Neural cell (in vitro differentiated cells): ENCODE results near the gene FRS3. TPM values are rescaled to one million over a fixed set of nuclear protein-coding genes. Genes with fewer than 3 reads are reported as not detected.

Experiments
- H2AFZ ChIP-seq: fragments of 200-600, 300-800 bp; sonication (generic), shearing (Covaris generic); 2 replicates; pipeline ENCODE4 v1.6.0; 2014; ENCODE audit warnings: low read depth, mild to moderate bottlenecking, antibody characterized with exemption, low read length, moderate library complexity
- H3F3A ChIP-seq: fragments of 200-600 bp; shearing (Covaris generic); 2 replicates; pipeline ENCODE4 v1.6.1; 2016; ENCODE audit warnings: mild to moderate bottlenecking, moderate library complexity, mixed read lengths, antibody characterized with exemption, low read length; ENCODE audit not compliant: insufficient read depth, poor library complexity, severe bottlenecking
- H3K27ac ChIP-seq: fragments of 200-600, 300-800 bp; sonication (generic), shearing (Covaris generic); 2 replicates; pipeline ENCODE4 v1.5.1; 2014; ENCODE audit warnings: mild to moderate bottlenecking, low read length, moderate library complexity
- H3K27me3 ChIP-seq: fragments of 300-800, 200-600 bp; sonication (generic), shearing (Covaris generic); 2 replicates; pipeline ENCODE4 v1.6.0; 2014; ENCODE audit warnings: mild to moderate bottlenecking, low read depth, low read length, moderate library complexity; ENCODE audit not compliant: insufficient read depth
- H3K36me3 ChIP-seq: fragments of 300-800, 200-600 bp; sonication (generic), shearing (Covaris generic); 2 replicates; pipeline ENCODE4 v1.5.1; 2014; ENCODE audit warnings: mild to moderate bottlenecking, antibody characterized with exemption, low read length, moderate library complexity; ENCODE audit not compliant: insufficient read depth
- H3K4me2 ChIP-seq: fragments of 300-800, 200-600 bp; sonication (generic), shearing (Covaris generic); 2 replicates; pipeline ENCODE4 v1.6.0; 2014; ENCODE audit warnings: mild to moderate bottlenecking, low read length
- H3K4me3 ChIP-seq: fragments of 300-800, 200-600 bp; sonication (generic), shearing (Covaris generic); 2 replicates; pipeline ENCODE4 v1.5.1; 2014; ENCODE audit warnings: mild to moderate bottlenecking, low read length, moderate library complexity
- H3K79me2 ChIP-seq: fragments of 200-600 bp; shearing (Covaris generic); replicated peaks from 2 replicates; pipeline ENCODE4 v1.6.0; 2014; ENCODE audit warnings: mild to moderate bottlenecking, low read length, moderate library complexity; ENCODE audit not compliant: insufficient read depth
- H3K9ac ChIP-seq: fragments of 300-800, 200-600 bp; sonication (generic), shearing (Covaris generic); 2 replicates; pipeline ENCODE4 v1.6.1; 2016; ENCODE audit warnings: mild to moderate bottlenecking, low read length, mixed read lengths
- H3K9me2 ChIP-seq: fragments of 200-600 bp; shearing (Covaris generic); 2 replicates; pipeline ENCODE4 v1.6.1; 2016; ENCODE audit warnings: mild to moderate bottlenecking, low read length, mixed read lengths; ENCODE audit not compliant: insufficient read depth
- H3K9me3 ChIP-seq: fragments of 200-600, 300-800 bp; sonication (generic), shearing (Covaris generic); 2 replicates; pipeline ENCODE4 v1.6.1; 2016; ENCODE audit warnings: mild to moderate bottlenecking, mixed run types, low read length, moderate library complexity, mixed read lengths
- H4K20me1 ChIP-seq: fragments of 200-600 bp; shearing (Covaris generic); 2 replicates; pipeline ENCODE4 v1.6.1; 2016; ENCODE audit warnings: mild to moderate bottlenecking, mixed run types; ENCODE audit not compliant: insufficient read depth
- CTCF ChIP-seq: fragments of 450-650 bp; IDR thresholded peaks from 2 replicates; pipeline ENCODE4 v1.5.1; 2014; ENCODE audit warnings: antibody characterized with exemption, mild to moderate bottlenecking, moderate library complexity; ENCODE audit not compliant: poor library complexity, severe bottlenecking
- EP300 ChIP-seq: fragments of 450-650 bp; conservative IDR thresholded peaks from 2 replicates; pipeline ENCODE4 v1.6.1; 2014; ENCODE audit warnings: antibody characterized with exemption, mild to moderate bottlenecking, moderate library complexity; ENCODE audit not compliant: poor library complexity, severe bottlenecking
- EZH2 ChIP-seq: fragments of 200-600, 300-800 bp; shearing (Covaris generic), sonication (generic); IDR thresholded peaks from 2 replicates; pipeline ENCODE4 v1.6.1; 2014; ENCODE audit warnings: antibody characterized with exemption, low read length, borderline replicate concordance, mild to moderate bottlenecking; ENCODE audit not compliant: insufficient read depth, poor library complexity, severe bottlenecking
- MXI1 ChIP-seq: fragments of 450-650 bp; conservative IDR thresholded peaks from 2 replicates; pipeline ENCODE4 v1.6.1; 2014; ENCODE audit warnings: antibody characterized with exemption, mild to moderate bottlenecking; ENCODE audit not compliant: poor library complexity, severe bottlenecking
- POLR2AphosphoS5 ChIP-seq: IDR thresholded peaks from 2 replicates; pipeline ENCODE4 v1.6.1; 2012
- RAD21 ChIP-seq: fragments of 450-650 bp; conservative IDR thresholded peaks from 2 replicates; pipeline ENCODE4 v1.6.1; 2014; ENCODE audit warnings: antibody characterized with exemption, mild to moderate bottlenecking, moderate library complexity
- REST ChIP-seq: IDR thresholded peaks from 2 replicates; pipeline ENCODE4 v1.6.1; 2012; ENCODE audit warnings: borderline replicate concordance
- SMC3 ChIP-seq: fragments of 450-650 bp; conservative IDR thresholded peaks from 2 replicates; pipeline ENCODE4 v1.6.1; 2014; ENCODE audit warnings: antibody characterized with exemption, mild to moderate bottlenecking, moderate library complexity; ENCODE audit not compliant: poor library complexity
- TAF1 ChIP-seq: IDR thresholded peaks from 2 replicates; pipeline ENCODE4 v1.6.1; 2012; ENCODE audit warnings: low read depth
- polyA plus RNA-seq: library from polyadenylated mRNA; depleted of rRNA; stranded (reverse); fragments of >200 nt; gene quantifications from 2 replicates; pipeline ENCODE4 v1.2.3, GENCODE V29; 2014

Gene FRS3
- polyA plus RNA-seq, 1 donor from 2014 or later: 15.7 TPM

- no peaks in the 10 kb centered on the region for H3K36me3 ChIP-seq
- H4K20me1 ChIP-seq: no peaks in the 10 kb centered on the region
- H3K27ac ChIP-seq: no peak overlapping the region
- no peaks in the 10 kb centered on the region for H3K9me3 ChIP-seq
- H3K79me2 ChIP-seq: no peaks in the 10 kb centered on the region
- H3K27me3 ChIP-seq: no peaks in the 10 kb centered on the region
- H3F3A ChIP-seq: no peaks in the 10 kb centered on the region
- H3K4me2 ChIP-seq: no peak overlapping the region
- no peak overlapping the region for H3K4me3 ChIP-seq
- no peak overlapping the region for H2AFZ ChIP-seq
- TF ChIP-seq POLR2AphosphoS5 (no peak), RAD21 (no peak), TAF1 (no peak), EZH2 (no peak), CTCF (no peak), EP300 (no peak), MXI1 (no peak), REST (no peak), SMC3 (no peak)
- no peak overlapping the region for H3K9ac ChIP-seq
- H3K9me2 ChIP-seq: no peaks in the 10 kb centered on the region
Measured at GRCh38 chr6:41814629-41815028, 34.9 kb upstream of the FRS3 start.

GRCh38 chr6:41813956-41814355 is 34.3 kb upstream of the FRS3 start:
- Histone ChIP-seq H3K9me3 (no peaks in the 10 kb centered on the region), H3K4me3 (no peak overlapping the region), H3K27ac (no peak overlapping the region), H3K4me2 (no peak overlapping the region), H3K36me3 (no peaks in the 10 kb centered on the region), H3K79me2 (no peaks in the 10 kb centered on the region), H3F3A (no peaks in the 10 kb centered on the region), H3K9me2 (no peaks in the 10 kb centered on the region), H4K20me1 (no peaks in the 10 kb centered on the region), H3K27me3 (no peaks in the 10 kb centered on the region), H3K9ac (no peak overlapping the region), H2AFZ (no peak overlapping the region)
- TF ChIP-seq MXI1: no peak
- TF ChIP-seq REST: no peak
- TF ChIP-seq EZH2: no peak
- no peak for TF ChIP-seq RAD21
- TF ChIP-seq EP300: no peak
- no peak for TF ChIP-seq TAF1
- no peak for TF ChIP-seq SMC3
- TF ChIP-seq POLR2AphosphoS5: no peak
- TF ChIP-seq CTCF: no peak
